HCT116 (cell line): ENCODE results near the gene SAMD1. TPM values are rescaled to one million over a fixed set of nuclear protein-coding genes. Genes with fewer than 3 reads are reported as not detected.
A peak's percentile ranks its signal among the peaks of the same experiment; 100 is the strongest.

Source experiments
- ATAC-seq: fragments of 200-7000 bp; cut with Tn5 transposase; 2 replicates; pipeline ENCODE4 v1.9.1; 2020; ENCODE audit warnings: mild to moderate bottlenecking, moderate library complexity
- BruUV-seq: library from RNA; stranded (reverse); fragments of 400-500 nt; replicated peaks from 2 replicates; lab custom pipeline; 2021; lab: Mats Ljungman, UMichigan
- CTCF ChIA-PET: fragments of 300-600 bp; sonication (Branson Sonifier 250); formaldehyde crosslinking; loops from one replicate; lab custom pipeline; 2021; ENCODE audit warnings: antibody characterized with exemption; lab: Charles Lee
- POLR2A ChIA-PET: fragments of 300-600, 350-600 bp; sonication (Branson Sonifier 250); formaldehyde crosslinking; loops from one replicate; lab custom pipeline; 2021; ENCODE audit warnings: antibody characterized with exemption; lab: Charles Lee
- RAD21 ChIA-PET, 2 experiments: fragments of 300-600 bp; sonication (Branson Sonifier 250); formaldehyde crosslinking; loops; one replicate each; lab custom pipeline; 2023; ENCODE audit warnings: low total read pairs in 2 of 2; ENCODE audit not compliant: uncharacterized antibody in 2 of 2, unreplicated experiment in 2 of 2, low non-redundant PET in 1 of 2; lab: Charles Lee
- DNase-seq: peaks from one replicate; pipeline ENCODE4 v3.0.0-alpha.2; 2010; ENCODE audit warnings: low read depth, low spot score
- H2AFZ ChIP-seq: fragments of 200-600 bp; shearing (Covaris generic), sonication (generic); 2 replicates; pipeline ENCODE4 v1.6.1; 2017; ENCODE audit warnings: low read depth, mixed run types, mixed read lengths, antibody characterized with exemption, low read length; ENCODE audit not compliant: poor library complexity, severe bottlenecking
- H3K27ac ChIP-seq: 2 replicates; pipeline ENCODE4 v1.5.1; 2012; ENCODE audit warnings: low read depth, low read length
- H3K27me3 ChIP-seq: fragments of 200-600 bp; sonication (generic); 2 replicates; pipeline ENCODE4 v1.6.1; 2016; ENCODE audit warnings: mixed run types, low read length, mixed read lengths; ENCODE audit not compliant: insufficient read depth
- H3K36me3 ChIP-seq, 2 experiments: fragments of 200-500 bp in 1 of 2; fragments of 200-600 bp in 1 of 2; sonication (Bioruptor generic) in 1 of 2; sonication (generic) in 1 of 2; 2 replicates each; pipeline versions ENCODE4 v1.5.1 to v1.6.1; 2014 to 2016; ENCODE audit warnings: low read length in 2 of 2, inconsistent platforms in 1 of 2, mixed read lengths in 1 of 2, mixed run types in 1 of 2; ENCODE audit not compliant: insufficient read depth in 2 of 2, control insufficient read depth in 1 of 2
- H3K4me1 ChIP-seq, 2 experiments: fragments of 200-600 bp in 1 of 2; sonication (generic) in 1 of 2; 2 replicates each; pipeline versions ENCODE4 v1.5.1 to v1.6.1; 2012 to 2017; ENCODE audit warnings: low read length in 2 of 2, inconsistent platforms in 1 of 2, mild to moderate bottlenecking in 1 of 2, mixed read lengths in 1 of 2, mixed run types in 1 of 2, moderate library complexity in 1 of 2; ENCODE audit not compliant: insufficient read depth in 2 of 2, control insufficient read depth in 1 of 2
- H3K4me2 ChIP-seq: fragments of 200-600 bp; sonication (generic); 2 replicates; pipeline ENCODE4 v1.6.1; 2017; ENCODE audit warnings: mixed run types, low read length, mixed read lengths
- H3K4me3 ChIP-seq, 2 experiments: fragments of 200-600 bp in 1 of 2; sonication (generic) in 1 of 2; replicated peaks in 1 of 2; 2 replicates each; pipeline ENCODE4 v1.5.1; 2011 to 2016; ENCODE audit warnings: low read length in 2 of 2, control low read depth in 1 of 2, low read depth in 1 of 2, mild to moderate bottlenecking in 1 of 2, mixed read lengths in 1 of 2, mixed run types in 1 of 2
- H3K79me2 ChIP-seq: fragments of 200-600 bp; sonication (generic); 2 replicates; pipeline ENCODE4 v1.6.1; 2017; ENCODE audit warnings: mild to moderate bottlenecking, mixed run types, low read length, moderate library complexity, mixed read lengths; ENCODE audit not compliant: insufficient read depth
- H3K9ac ChIP-seq: fragments of 200-600 bp; sonication (generic); 2 replicates; pipeline ENCODE4 v1.6.1; 2016; ENCODE audit warnings: low read length, mixed read lengths
- H3K9me2 ChIP-seq: fragments of 200-600 bp; sonication (generic), shearing (Covaris generic); 2 replicates; pipeline ENCODE4 v1.6.1; 2017; ENCODE audit warnings: mixed run types, mild to moderate bottlenecking, moderate library complexity; ENCODE audit not compliant: insufficient read depth
- H3K9me3 ChIP-seq, 2 experiments: fragments of 200-500 bp in 1 of 2; fragments of 200-600 bp in 1 of 2; sonication (Bioruptor generic) in 1 of 2; sonication (generic) in 1 of 2; 2 replicates each; pipeline ENCODE4 v1.6.1; 2014 to 2017; ENCODE audit warnings: low read length in 2 of 2, mixed read lengths in 2 of 2, inconsistent platforms in 1 of 2, low read depth in 1 of 2, mild to moderate bottlenecking in 1 of 2, mixed run types in 1 of 2, moderate library complexity in 1 of 2; ENCODE audit not compliant: control insufficient read depth in 1 of 2, insufficient read depth in 1 of 2
- H4K20me1 ChIP-seq: fragments of 200-600 bp; sonication (generic), shearing (Covaris generic); 2 replicates; pipeline ENCODE4 v1.6.1; 2017; ENCODE audit warnings: mixed run types, mild to moderate bottlenecking, moderate library complexity; ENCODE audit not compliant: insufficient read depth
- CBX3 ChIP-seq: IDR thresholded peaks from 2 replicates; pipeline ENCODE4 v1.6.1; 2012; ENCODE audit warnings: low read depth
- CEBPB ChIP-seq: IDR thresholded peaks from 2 replicates; pipeline ENCODE4 v1.6.1; 2012; ENCODE audit warnings: low read depth
- EGR1 ChIP-seq: IDR thresholded peaks from 2 replicates; pipeline ENCODE4 v1.6.1; 2012; ENCODE audit warnings: low read depth
- ELF1 ChIP-seq: IDR thresholded peaks from 2 replicates; pipeline ENCODE4 v1.6.1; 2012; ENCODE audit warnings: low read depth, borderline replicate concordance
- EZH2 ChIP-seq: fragments of 200-600 bp; sonication (generic); IDR thresholded peaks from 2 replicates; pipeline ENCODE4 v1.6.1; 2017; ENCODE audit warnings: antibody characterized with exemption, mixed run types
- EZH2phosphoT487 ChIP-seq: fragments of 200-600 bp; IDR thresholded peaks from 2 replicates; pipeline ENCODE4 v1.6.1; 2018; ENCODE audit warnings: antibody characterized with exemption, borderline replicate concordance
- FOSL1 ChIP-seq: IDR thresholded peaks from 2 replicates; pipeline ENCODE4 v1.6.1; 2012; ENCODE audit warnings: low read depth
- JUND ChIP-seq: IDR thresholded peaks from 2 replicates; pipeline ENCODE4 v1.6.1; 2012
- MAX ChIP-seq: IDR thresholded peaks from 2 replicates; pipeline ENCODE4 v1.6.1; 2012
- POLR2A ChIP-seq: IDR thresholded peaks from 2 replicates; pipeline ENCODE4 v1.7.0; 2011; ENCODE audit warnings: borderline replicate concordance; ENCODE audit not compliant: insufficient read depth, insufficient read length; ENCODE audit errors: extremely low read depth
- POLR2AphosphoS5 ChIP-seq: IDR thresholded peaks from 2 replicates; pipeline ENCODE4 v1.6.1; 2011; ENCODE audit warnings: mild to moderate bottlenecking, low read depth, low read length, moderate library complexity
- SRF ChIP-seq: IDR thresholded peaks from 2 replicates; pipeline ENCODE4 v1.6.1; 2012; ENCODE audit warnings: low read depth
- TCF7L2 ChIP-seq: IDR thresholded peaks from 2 replicates; pipeline ENCODE4 v1.7.0; 2011; ENCODE audit warnings: borderline replicate concordance, inconsistent platforms; ENCODE audit not compliant: insufficient read depth, insufficient read length; ENCODE audit errors: extremely low read depth
- YY1 ChIP-seq: IDR thresholded peaks from 2 replicates; pipeline ENCODE4 v1.6.1; 2011; ENCODE audit warnings: low read length, low read depth, moderate library complexity, mild to moderate bottlenecking; ENCODE audit not compliant: insufficient replicate concordance; ENCODE audit errors: extremely low read depth
- ZNF274 ChIP-seq: fragments of 200-500 bp; sonication (Bioruptor generic); IDR thresholded peaks from 2 replicates; pipeline ENCODE4 v1.6.1; 2014; ENCODE audit warnings: mild to moderate bottlenecking, low read depth, low read length, inconsistent platforms
- intact Hi-C: fragments of 100-400 bp; cut with micrococcal nuclease; formaldehyde crosslinking; loops from 2 replicates; pipeline ENCODE4 v1.10.0; 2022
- total RNA-seq: library from RNA; stranded (reverse); gene quantifications from one replicate; pipeline ENCODE4 v1.2.1, GENCODE V29; 2021; ENCODE audit not compliant: unreplicated experiment
- TF ChIP-seq, protein P1 (sequence below): IDR thresholded peaks from 2 replicates; pipeline ENCODE4 v1.6.1; 2011; ENCODE audit warnings: mild to moderate bottlenecking, low read length, moderate library complexity; ENCODE audit not compliant: insufficient replicate concordance; ENCODE audit errors: extremely low read depth
- TF ChIP-seq, protein P2 (sequence below): IDR thresholded peaks from 2 replicates; pipeline ENCODE4 v1.6.1; 2012

The SAMD1 gene
- total RNA-seq, 1 experiment from 2014 or later, result 62.9 TPM

GRCh38 chr19:14056741-14057356, 33.7 kb downstream of the SAMD1 start:
- Histone ChIP-seq H4K20me1 (no peaks in the 10 kb centered on the region), H3K27me3 (no peaks in the 10 kb centered on the region), H3K9ac (no peak overlapping the region), H2AFZ (no peak overlapping the region), H3K9me2 (no peaks in the 10 kb centered on the region), H3K36me3 (no peaks in the 10 kb centered on the region), H3K9me3 (no peaks in the 10 kb centered on the region), H3K4me3 (peak overlapping the region; percentile 50 to 56), H3K79me2 (no peaks in the 10 kb centered on the region), H3K4me1 (peaks cover 17 to 33% of the 10 kb centered on the region in 2 experiments), H3K4me2 (peak overlapping the region; percentile 81), H3K27ac (no peak overlapping the region; the same call in 1 of the 2 replicates)
- ChIA-PET POLR2A (interaction anchor here (0.6 to 0.9 kb wide), 2 partner anchors 261 to 633 kb away, joined by 3 to 6 read pairs; partner anchors contain the start of genes ZNF333 and ZSWIM4), CTCF (interaction anchor here (0.6 to 5.7 kb wide), 8 partner anchors 8 to 292 kb away, joined by 3 to 83 read pairs (median 4); partner anchors contain the start of genes IL27RA and MISP3), RAD21 (no interaction called here)
- DNase-seq (no peak), ATAC-seq (no peak)
- TF ChIP-seq, protein P1, sequence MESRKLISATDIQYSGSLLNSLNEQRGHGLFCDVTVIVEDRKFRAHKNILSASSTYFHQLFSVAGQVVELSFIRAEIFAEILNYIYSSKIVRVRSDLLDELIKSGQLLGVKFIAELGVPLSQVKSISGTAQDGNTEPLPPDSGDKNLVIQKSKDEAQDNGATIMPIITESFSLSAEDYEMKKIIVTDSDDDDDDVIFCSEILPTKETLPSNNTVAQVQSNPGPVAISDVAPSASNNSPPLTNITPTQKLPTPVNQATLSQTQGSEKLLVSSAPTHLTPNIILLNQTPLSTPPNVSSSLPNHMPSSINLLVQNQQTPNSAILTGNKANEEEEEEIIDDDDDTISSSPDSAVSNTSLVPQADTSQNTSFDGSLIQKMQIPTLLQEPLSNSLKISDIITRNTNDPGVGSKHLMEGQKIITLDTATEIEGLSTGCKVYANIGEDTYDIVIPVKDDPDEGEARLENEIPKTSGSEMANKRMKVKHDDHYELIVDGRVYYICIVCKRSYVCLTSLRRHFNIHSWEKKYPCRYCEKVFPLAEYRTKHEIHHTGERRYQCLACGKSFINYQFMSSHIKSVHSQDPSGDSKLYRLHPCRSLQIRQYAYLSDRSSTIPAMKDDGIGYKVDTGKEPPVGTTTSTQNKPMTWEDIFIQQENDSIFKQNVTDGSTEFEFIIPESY, result no peak
- no peak for TF ChIP-seq FOSL1
- TF ChIP-seq ZNF274, result no peak
- TF ChIP-seq TCF7L2, result no peak
- no peak for TF ChIP-seq MAX
- TF ChIP-seq SRF, result no peak
- TF ChIP-seq POLR2AphosphoS5, result no peak
- TF ChIP-seq CEBPB, result no peak; the same call in none of the 2 replicates
- TF ChIP-seq JUND, result no peak
- no peak for TF ChIP-seq POLR2A
- no peak for TF ChIP-seq YY1
- no peak for TF ChIP-seq ELF1
- no peak for TF ChIP-seq CBX3
- TF ChIP-seq, protein P2, sequence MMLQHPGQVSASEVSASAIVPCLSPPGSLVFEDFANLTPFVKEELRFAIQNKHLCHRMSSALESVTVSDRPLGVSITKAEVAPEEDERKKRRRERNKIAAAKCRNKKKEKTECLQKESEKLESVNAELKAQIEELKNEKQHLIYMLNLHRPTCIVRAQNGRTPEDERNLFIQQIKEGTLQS, result no peak
- no peak for TF ChIP-seq EZH2phosphoT487
- TF ChIP-seq EZH2, result no peak
- no peak for TF ChIP-seq EGR1
- intact Hi-C loops, result no loop called here
- BruUV-seq, result no TSS peak
